Prostate gland (tissue), 2 donors: ENCODE results near the gene JUNB. TPM values are rescaled to one million over a fixed set of nuclear protein-coding genes. Genes with fewer than 3 reads are reported as not detected.

Experiments
- DNase-seq: peaks from one replicate; pipeline ENCODE4 v3.0.0-alpha.2; 2019; ENCODE audit warnings: low spot score
- H3K27ac ChIP-seq, 2 donors: fragments of 200-600 bp; sonication (generic); 2 replicates each; pipeline ENCODE4 v1.5.1; 2017 to 2019
- H3K27me3 ChIP-seq: fragments of 200-600 bp; sonication (generic); replicated peaks from 2 replicates; pipeline ENCODE4 v1.5.1; 2019; ENCODE audit not compliant: insufficient read depth
- H3K36me3 ChIP-seq, 2 donors: fragments of 200-600 bp; sonication (generic); 1 replicate in 1 of 2; 2 replicates in 1 of 2; pipeline versions ENCODE4 v1.5.1 to v1.8.1; 2017 to 2019
- H3K4me1 ChIP-seq: fragments of 200-600 bp; sonication (generic); replicated peaks from 2 replicates; pipeline ENCODE4 v1.5.1; 2019
- H3K4me3 ChIP-seq, 2 donors: fragments of 200-600 bp; sonication (generic); 2 replicates each; pipeline ENCODE4 v1.5.1; 2017 to 2019
- H3K9me3 ChIP-seq: fragments of 200-600 bp; sonication (generic); 2 replicates; pipeline ENCODE4 v1.5.1; 2017
- POLR2A ChIP-seq: fragments of 450-650 bp; IDR thresholded peaks from one replicate; pipeline ENCODE4 v1.6.1; 2016; ENCODE audit warnings: antibody characterized with exemption, mild to moderate bottlenecking
- POLR2AphosphoS5 ChIP-seq: sonication (generic); formaldehyde crosslinking; IDR thresholded peaks from one replicate; pipeline ENCODE4 v1.6.1; 2017; ENCODE audit warnings: antibody characterized with exemption
- WGBS: methylation state at CpG from one replicate; pipeline ENCODE4 v1.1.5; 2018; 5-methylcytosine and 5-hydroxymethylcytosine counted together
- intact Hi-C: fragments of 100-400 bp; cut with DNase I; formaldehyde crosslinking; loops from one replicate; pipeline ENCODE4 v1.14.2; 2022
- total RNA-seq, 2 donors: library from RNA; depleted of rRNA; stranded (reverse); fragments of >200 nt; gene quantifications; one replicate each; pipeline ENCODE4 v1.1.0, GENCODE V29; 2016
- TF ChIP-seq, protein P1 (sequence below), 4 experiments: fragments of 200-600 bp in 2 of 4; fragments of 450-650 bp in 2 of 4; sonication (generic) in 2 of 4; IDR thresholded peaks; 1 replicate in 3 of 4; 2 replicates in 1 of 4; pipeline ENCODE4 v1.5.1; 2016 to 2019; ENCODE audit warnings: antibody characterized with exemption in 4 of 4, mild to moderate bottlenecking in 2 of 4, moderate library complexity in 2 of 4

Gene JUNB
- total RNA-seq, 2 donors from 2014 or later, result 173 to 290 TPM

DNA sequence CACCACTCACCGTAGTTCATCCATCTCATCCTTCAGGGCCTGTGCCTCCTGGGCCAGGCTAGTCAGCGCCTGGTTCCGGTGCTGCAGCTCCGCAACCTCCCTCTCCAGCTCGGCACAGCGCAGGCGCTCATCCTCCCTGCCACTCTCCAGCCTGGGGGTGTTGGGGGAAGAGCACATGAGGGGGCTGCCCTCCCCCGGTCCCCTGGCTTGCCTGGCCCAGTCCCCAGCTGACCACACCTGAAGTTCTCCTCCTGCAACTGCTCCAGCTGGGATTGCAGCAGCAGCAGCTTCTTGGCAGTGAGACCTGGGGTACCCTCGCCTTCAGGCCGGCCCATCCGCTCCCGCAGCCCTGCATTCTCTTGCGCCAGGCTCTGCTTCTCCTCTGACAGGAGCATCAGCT, 20.4 kb upstream of the JUNB start:
- no peak for TF ChIP-seq POLR2AphosphoS5
- TF ChIP-seq, protein P1, sequence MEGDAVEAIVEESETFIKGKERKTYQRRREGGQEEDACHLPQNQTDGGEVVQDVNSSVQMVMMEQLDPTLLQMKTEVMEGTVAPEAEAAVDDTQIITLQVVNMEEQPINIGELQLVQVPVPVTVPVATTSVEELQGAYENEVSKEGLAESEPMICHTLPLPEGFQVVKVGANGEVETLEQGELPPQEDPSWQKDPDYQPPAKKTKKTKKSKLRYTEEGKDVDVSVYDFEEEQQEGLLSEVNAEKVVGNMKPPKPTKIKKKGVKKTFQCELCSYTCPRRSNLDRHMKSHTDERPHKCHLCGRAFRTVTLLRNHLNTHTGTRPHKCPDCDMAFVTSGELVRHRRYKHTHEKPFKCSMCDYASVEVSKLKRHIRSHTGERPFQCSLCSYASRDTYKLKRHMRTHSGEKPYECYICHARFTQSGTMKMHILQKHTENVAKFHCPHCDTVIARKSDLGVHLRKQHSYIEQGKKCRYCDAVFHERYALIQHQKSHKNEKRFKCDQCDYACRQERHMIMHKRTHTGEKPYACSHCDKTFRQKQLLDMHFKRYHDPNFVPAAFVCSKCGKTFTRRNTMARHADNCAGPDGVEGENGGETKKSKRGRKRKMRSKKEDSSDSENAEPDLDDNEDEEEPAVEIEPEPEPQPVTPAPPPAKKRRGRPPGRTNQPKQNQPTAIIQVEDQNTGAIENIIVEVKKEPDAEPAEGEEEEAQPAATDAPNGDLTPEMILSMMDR (IDR thresholded peaks at IDR 0.05), result no peak
- TF ChIP-seq POLR2A, result no peak
- 95% methylated on average over 13 of the region's 13 CpGs for WGBS
- no peaks in the 10 kb centered on the region for H3K27me3 ChIP-seq
- intact Hi-C loops, result loop anchor here (5.0 kb wide), 1 partner anchor 36 kb away; the partner anchor contains the start of gene RNASEH2A
- H3K4me1 ChIP-seq, result peaks cover 3% of the 10 kb centered on the region
- H3K4me3 ChIP-seq, result no peak overlapping the region
- no peak for DNase-seq
- H3K27ac ChIP-seq, result no peak overlapping the region
- no peaks in the 10 kb centered on the region for H3K36me3 ChIP-seq
- no peaks in the 10 kb centered on the region for H3K9me3 ChIP-seq

DNA sequence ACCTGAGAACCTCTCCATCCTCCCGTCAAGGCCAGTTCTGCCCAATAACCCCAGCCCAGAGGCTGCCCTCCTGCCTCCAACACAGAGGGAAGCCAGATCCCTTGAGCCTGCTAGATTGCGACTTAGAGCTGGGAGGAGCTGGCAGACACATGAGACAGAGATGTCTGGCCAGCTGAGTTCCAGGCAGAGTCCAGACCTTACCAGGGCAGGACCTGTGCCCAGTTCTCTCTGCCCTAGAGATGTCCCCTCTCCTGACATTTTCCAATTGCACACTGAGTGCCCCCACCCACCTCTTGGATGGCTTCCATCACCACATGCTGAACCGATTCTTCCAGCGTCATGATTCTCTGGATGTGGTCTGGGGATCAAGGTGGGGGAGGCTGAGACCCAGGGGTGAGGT, 19.0 kb upstream of the JUNB start:
- H3K9me3 ChIP-seq, result no peaks in the 10 kb centered on the region
- no peak overlapping the region for H3K4me3 ChIP-seq
- intact Hi-C loops, result loop anchor here (5.0 kb wide), 1 partner anchor 35 kb away; the partner anchor contains the start of gene RNASEH2A
- no peaks in the 10 kb centered on the region for H3K27me3 ChIP-seq
- WGBS, result 75% methylated on average over 4 of the region's 4 CpGs
- H3K4me1 ChIP-seq, result peaks cover 3% of the 10 kb centered on the region
- TF ChIP-seq POLR2AphosphoS5, result no peak
- TF ChIP-seq, protein P1 (IDR thresholded peaks at IDR 0.05), result no peak
- TF ChIP-seq POLR2A, result no peak
- no peaks in the 10 kb centered on the region for H3K36me3 ChIP-seq
- no peak overlapping the region for H3K27ac ChIP-seq
- DNase-seq, result no peak

DNA sequence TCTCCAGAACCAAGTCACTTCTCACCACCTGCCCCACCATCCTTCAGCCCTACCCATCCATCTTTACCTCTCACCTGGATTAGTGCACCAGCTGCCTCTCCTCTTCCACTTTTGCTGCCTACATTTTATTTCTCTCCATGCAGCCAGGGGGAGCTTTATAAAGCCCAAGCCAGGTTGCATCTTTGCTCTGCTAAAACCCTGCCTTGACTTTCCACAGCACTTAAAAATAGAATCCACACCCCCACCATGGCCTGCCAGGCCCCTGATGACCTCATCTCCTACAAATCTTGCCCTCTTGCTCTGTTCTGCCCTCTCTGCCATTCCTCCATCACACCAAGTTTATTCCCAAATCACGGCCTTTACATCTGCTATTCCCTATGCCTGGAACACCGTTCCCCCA, 17.7 kb upstream of the JUNB start:
- no peak for DNase-seq

DNA sequence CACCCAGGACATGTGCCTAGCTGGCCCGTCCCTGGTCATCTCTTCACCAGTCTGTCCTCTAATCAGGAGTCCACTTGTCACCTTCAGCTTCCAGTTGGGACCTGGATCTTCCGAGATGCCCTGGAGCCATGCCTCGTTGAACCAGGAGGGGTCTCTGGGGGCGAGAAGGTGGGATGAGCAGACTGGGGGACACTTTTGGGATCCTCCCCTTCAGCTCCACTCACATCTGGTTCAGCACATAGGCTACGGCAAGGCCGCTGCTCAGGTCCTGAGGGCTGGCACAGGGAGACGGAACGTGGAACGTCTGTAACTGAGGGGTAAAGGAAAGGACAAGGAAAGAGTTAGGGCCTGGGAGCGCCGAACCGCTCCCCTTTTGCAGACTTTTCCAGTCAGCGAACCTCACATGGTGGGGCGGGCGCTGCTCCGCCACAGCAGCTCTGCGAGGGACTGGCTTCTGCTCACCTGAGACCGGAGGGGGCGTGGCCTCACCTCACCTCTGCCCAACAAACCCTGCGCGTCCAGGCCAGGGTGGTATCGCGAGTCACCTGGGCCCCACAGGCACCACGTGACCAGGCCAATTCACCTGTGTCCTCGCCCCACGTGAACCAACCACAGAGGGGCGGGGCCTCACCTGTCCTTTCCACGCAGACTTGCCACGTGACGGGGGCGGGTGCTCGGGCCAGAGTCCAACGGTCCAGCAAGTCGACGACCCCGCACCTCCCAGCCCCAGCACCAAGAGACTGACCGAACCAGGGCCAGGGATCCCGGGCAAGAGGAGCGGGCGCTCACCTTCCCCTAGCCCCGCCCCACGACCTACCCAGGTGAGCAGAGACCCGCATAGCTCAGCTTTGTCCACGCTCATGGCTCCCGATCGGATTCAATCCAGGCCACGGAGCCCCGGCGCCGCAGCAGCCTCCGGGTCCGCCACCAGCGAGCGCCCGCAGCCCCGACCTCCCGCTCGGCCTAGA, 16.4 kb upstream of the JUNB start, which contains the start of gene HOOK2:
Gene HOOK2, minus strand, starts transcription at position 965 of the 968 bp plus-strand sequence. Its CDS starts 103 bp downstream, at position 862.
- TF ChIP-seq POLR2AphosphoS5 (peak; percentile 93), POLR2A (no peak)
- TF ChIP-seq, protein P1 (IDR thresholded peaks at IDR 0.05), result no peak
- no peaks in the 10 kb centered on the region for H3K36me3 ChIP-seq
- peak; percentile 94 for DNase-seq
- no peaks in the 10 kb centered on the region for H3K9me3 ChIP-seq
- H3K4me3 ChIP-seq, result peak within 1 kb of the TSS; percentile 61 to 66
- peaks cover 3% of the 10 kb centered on the region for H3K4me1 ChIP-seq
- H3K27ac ChIP-seq, result peak within 1 kb of the TSS; percentile 96
- WGBS, result 23% methylated on average over 29 of the region's 58 CpGs
- no peaks in the 10 kb centered on the region for H3K27me3 ChIP-seq
- intact Hi-C loops, result loop anchor here (5.0 kb wide), 1 partner anchor 32 kb away; the partner anchor contains the start of gene RNASEH2A

More for the DNA sequence above, 17.7 kb upstream of the JUNB start:
- Histone ChIP-seq H3K4me3 (no peak overlapping the region), H3K4me1 (peaks cover 3% of the 10 kb centered on the region), H3K36me3 (no peaks in the 10 kb centered on the region), H3K27me3 (no peaks in the 10 kb centered on the region), H3K27ac (no peak overlapping the region), H3K9me3 (no peaks in the 10 kb centered on the region)
- intact Hi-C loops, result loop anchor here (5.0 kb wide), 1 partner anchor 34 kb away; the partner anchor contains the start of gene RNASEH2A
- WGBS, result 86% methylated on average over 2 of the region's 2 CpGs
- TF ChIP-seq, protein P1 (IDR thresholded peaks at IDR 0.05), result peak in 1 of 4 experiments; percentile 10
- no peak for TF ChIP-seq POLR2A
